KMS-11 (cell line): ENCODE measurements around the gene KRT3.

ENCODE experiments used
- H2AFZ ChIP-seq: fragments of 200-600 bp; sonication (generic); 2 replicates; pipeline ENCODE4 v1.6.1; 2016; ENCODE audit warnings: antibody characterized with exemption, mixed run types, low read depth
- H3K27ac ChIP-seq: fragments of 200-600 bp; sonication (generic); 2 replicates; pipeline ENCODE4 v1.6.1; 2016; ENCODE audit warnings: mild to moderate bottlenecking, mixed run types
- H3K27me3 ChIP-seq: fragments of 200-600 bp; sonication (generic); 2 replicates; pipeline ENCODE4 v1.6.1; 2017; ENCODE audit warnings: mild to moderate bottlenecking, low read depth, mixed run types, moderate library complexity; ENCODE audit not compliant: insufficient read depth
- H3K36me3 ChIP-seq: fragments of 200-600 bp; sonication (generic); 2 replicates; pipeline ENCODE4 v1.6.1; 2017; ENCODE audit warnings: mild to moderate bottlenecking, mixed run types; ENCODE audit not compliant: insufficient read depth
- H3K4me1 ChIP-seq: fragments of 200-600 bp; sonication (generic); 2 replicates; pipeline ENCODE4 v1.6.1; 2016; ENCODE audit warnings: mild to moderate bottlenecking, low read depth, mixed run types; ENCODE audit not compliant: poor library complexity, severe bottlenecking
- H3K4me2 ChIP-seq: fragments of 200-600 bp; sonication (generic); 2 replicates; pipeline ENCODE4 v1.7.0; 2016; ENCODE audit warnings: mild to moderate bottlenecking, mixed run types
- H3K4me3 ChIP-seq: fragments of 200-600 bp; sonication (generic); IDR thresholded peaks from 2 replicates; pipeline ENCODE4 v1.6.1; 2017; ENCODE audit warnings: low read depth, low read length, mixed read lengths; ENCODE audit not compliant: insufficient read depth
- H3K79me2 ChIP-seq: fragments of 200-600 bp; sonication (generic); 2 replicates; pipeline ENCODE4 v1.6.1; 2016; ENCODE audit warnings: low read depth, mixed run types; ENCODE audit not compliant: insufficient read depth
- H3K9ac ChIP-seq: fragments of 200-600 bp; sonication (generic); 2 replicates; pipeline ENCODE4 v1.6.1; 2016; ENCODE audit warnings: mild to moderate bottlenecking, mixed run types
- H4K20me1 ChIP-seq: fragments of 200-600 bp; sonication (generic); 2 replicates; pipeline ENCODE4 v1.6.1; 2016; ENCODE audit warnings: mild to moderate bottlenecking, mixed run types; ENCODE audit not compliant: insufficient read depth
- CTCF ChIP-seq: fragments of 200-600 bp; sonication (generic); conservative IDR thresholded peaks from 2 replicates; pipeline ENCODE4 v1.6.1; 2017; ENCODE audit warnings: low read depth, mild to moderate bottlenecking, antibody characterized with exemption, low read length, moderate library complexity, mixed read lengths

KRT3 gene

DNA sequence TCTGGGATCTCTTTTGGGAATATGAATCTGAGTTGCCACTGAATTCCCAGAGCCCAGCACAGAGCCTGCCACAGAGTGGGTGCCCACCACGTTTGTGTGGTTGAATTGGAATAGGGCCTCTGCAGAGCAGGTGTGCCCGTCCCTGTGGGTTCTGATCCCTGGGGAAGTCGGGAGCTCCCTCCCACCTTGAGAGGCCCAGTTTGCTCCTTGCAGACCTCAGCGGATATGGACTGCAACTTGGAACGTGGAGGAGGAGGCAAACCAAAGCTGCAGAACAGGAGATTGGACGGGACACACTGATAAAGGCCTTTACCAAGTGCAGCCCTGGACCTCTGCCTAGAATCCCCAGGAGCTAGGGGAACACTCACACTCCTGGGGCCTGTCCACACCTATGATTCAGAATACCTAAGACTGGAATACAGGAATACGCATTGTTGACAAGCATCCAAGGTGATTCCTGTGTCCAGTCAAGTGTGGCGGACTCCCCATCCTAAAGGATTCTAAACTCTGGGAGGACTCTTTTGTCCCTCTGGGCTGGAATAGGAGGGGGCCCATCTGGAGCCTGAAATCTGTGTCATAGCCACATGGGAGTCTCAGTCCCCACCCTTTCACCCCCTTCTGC, 21.2 kb downstream of the KRT3 start:
- no peak overlapping the region for H3K4me2 ChIP-seq
- no peak overlapping the region for H2AFZ ChIP-seq
- no peaks in the 10 kb centered on the region for H4K20me1 ChIP-seq
- H3K27me3 ChIP-seq: peaks cover 13% of the 10 kb centered on the region; the same call in 1 of the 2 replicates
- no peak for TF ChIP-seq CTCF
- no peaks in the 10 kb centered on the region for H3K36me3 ChIP-seq
- no peak overlapping the region for H3K27ac ChIP-seq
- H3K79me2 ChIP-seq: no peaks in the 10 kb centered on the region
- H3K4me3 ChIP-seq: no peak overlapping the region
- no peak overlapping the region for H3K9ac ChIP-seq
- no peaks in the 10 kb centered on the region for H3K4me1 ChIP-seq

GRCh38 chr12:52772772-52773171, 23.1 kb downstream of the KRT3 start:
- Histone ChIP-seq H3K27ac (no peak overlapping the region), H3K4me2 (no peak overlapping the region), H2AFZ (no peak overlapping the region), H3K9ac (no peak overlapping the region), H3K4me1 (no peaks in the 10 kb centered on the region), H3K27me3 (peaks cover 13% of the 10 kb centered on the region; the same call in 1 of the 2 replicates), H3K79me2 (no peaks in the 10 kb centered on the region), H4K20me1 (no peaks in the 10 kb centered on the region), H3K4me3 (no peak overlapping the region), H3K36me3 (no peaks in the 10 kb centered on the region)
- TF ChIP-seq CTCF: no peak

- H3K27me3 ChIP-seq: peaks cover 13% of the 10 kb centered on the region; the same call in 1 of the 2 replicates
- no peak overlapping the region for H3K4me3 ChIP-seq
- no peaks in the 10 kb centered on the region for H4K20me1 ChIP-seq
- no peak overlapping the region for H3K27ac ChIP-seq
- no peak for TF ChIP-seq CTCF
- no peaks in the 10 kb centered on the region for H3K36me3 ChIP-seq
- H3K79me2 ChIP-seq: no peaks in the 10 kb centered on the region
- H3K4me1 ChIP-seq: no peaks in the 10 kb centered on the region
- H3K4me2 ChIP-seq: no peak overlapping the region
- no peak overlapping the region for H3K9ac ChIP-seq
- no peak overlapping the region for H2AFZ ChIP-seq
These were observed 23.7 kb downstream of the KRT3 start for GRCh38 chr12:52772188-52772587.

DNA sequence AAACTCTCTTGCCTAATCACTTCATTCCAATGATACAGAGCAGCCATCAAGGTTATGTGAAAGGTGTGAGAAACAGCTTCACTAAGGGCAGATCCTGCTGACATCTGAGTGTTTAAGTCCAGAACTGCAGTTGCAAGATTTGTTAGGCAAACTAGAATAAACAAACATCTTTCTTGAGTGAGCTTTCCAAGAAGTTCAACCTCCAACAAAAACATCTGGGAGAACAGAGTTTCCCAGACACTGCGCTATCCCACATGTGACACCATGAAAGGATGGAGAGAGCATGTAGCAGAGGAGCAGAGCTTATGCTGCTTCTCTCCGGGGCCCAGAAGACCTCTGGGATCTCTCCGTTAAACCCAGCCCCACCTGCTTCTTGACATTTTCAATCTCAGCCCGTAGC, 24.4 kb downstream of the KRT3 start:
- H3K79me2 ChIP-seq: no peaks in the 10 kb centered on the region
- H3K4me1 ChIP-seq: no peaks in the 10 kb centered on the region
- H3K27me3 ChIP-seq: peaks cover 13% of the 10 kb centered on the region; the same call in 1 of the 2 replicates

More for the DNA sequence above, 24.4 kb downstream of the KRT3 start:
- no peak overlapping the region for H2AFZ ChIP-seq
- no peak overlapping the region for H3K4me2 ChIP-seq
- no peak overlapping the region for H3K9ac ChIP-seq
- no peaks in the 10 kb centered on the region for H4K20me1 ChIP-seq
- H3K27ac ChIP-seq: no peak overlapping the region
- no peaks in the 10 kb centered on the region for H3K36me3 ChIP-seq
- no peak for TF ChIP-seq CTCF
- H3K4me3 ChIP-seq: no peak overlapping the region
